Measurements from ENCODE around the gene INO80.

INO80 gene

GRCh38 chr15:41115161-41115651, 874 bp downstream of the INO80 start:
- H3K4me3 ChIP-seq (IDR thresholded peaks at IDR 0.05; ENCODE audit: insufficient read depth, low read depth, low read length) = no peak overlapping the region
- H3K79me2 ChIP-seq (ENCODE audit: insufficient read depth, low read depth) = peaks cover 62% of the 10 kb centered on the region
- H4K20me1 ChIP-seq (ENCODE audit: insufficient read depth) = no peaks in the 10 kb centered on the region
- H3K4me1 ChIP-seq (ENCODE audit: low read depth, poor library complexity, severe bottlenecking) = peaks cover 45% of the 10 kb centered on the region
- H3K36me3 ChIP-seq (ENCODE audit: insufficient read depth) = no peaks in the 10 kb centered on the region
- H3K27ac ChIP-seq = peak overlapping the region; percentile 99
- H2AFZ ChIP-seq (ENCODE audit: low read depth) = peak overlapping the region; percentile 93
- H3K27me3 ChIP-seq (ENCODE audit: insufficient read depth, low read depth) = no peaks in the 10 kb centered on the region
- peak overlapping the region; percentile 100 for H3K9ac ChIP-seq
- no peak for TF ChIP-seq CTCF (conservative IDR thresholded peaks at IDR 0.05; ENCODE audit: low read depth, low read length)
- H3K4me2 ChIP-seq = peak overlapping the region; percentile 88

- Histone ChIP-seq H3K9ac (no peak overlapping the region), H4K20me1 (ENCODE audit: insufficient read depth) (no peaks in the 10 kb centered on the region), H3K4me3 (IDR thresholded peaks at IDR 0.05; ENCODE audit: insufficient read depth, low read depth, low read length) (no peak overlapping the region), H3K4me2 (no peak overlapping the region), H3K27me3 (ENCODE audit: insufficient read depth, low read depth) (no peaks in the 10 kb centered on the region), H3K79me2 (ENCODE audit: insufficient read depth, low read depth) (peaks cover 90% of the 10 kb centered on the region), H3K36me3 (ENCODE audit: insufficient read depth) (no peaks in the 10 kb centered on the region), H3K4me1 (ENCODE audit: low read depth, poor library complexity, severe bottlenecking) (peaks cover 15% of the 10 kb centered on the region), H3K27ac (no peak overlapping the region), H2AFZ (ENCODE audit: low read depth) (no peak overlapping the region)
- no peak for TF ChIP-seq CTCF (conservative IDR thresholded peaks at IDR 0.05; ENCODE audit: low read depth, low read length)
These were observed 9.1 kb downstream of the INO80 start for GRCh38 chr15:41106947-41107346.

- Histone ChIP-seq H3K9ac (no peak overlapping the region), H3K4me2 (no peak overlapping the region), H3K4me3 (IDR thresholded peaks at IDR 0.05; ENCODE audit: insufficient read depth, low read depth, low read length) (no peak overlapping the region), H3K27ac (no peak overlapping the region), H3K4me1 (ENCODE audit: low read depth, poor library complexity, severe bottlenecking) (peaks cover 5% of the 10 kb centered on the region), H3K27me3 (ENCODE audit: insufficient read depth, low read depth) (no peaks in the 10 kb centered on the region), H2AFZ (ENCODE audit: low read depth) (no peak overlapping the region), H3K36me3 (ENCODE audit: insufficient read depth) (no peaks in the 10 kb centered on the region), H3K79me2 (ENCODE audit: insufficient read depth, low read depth) (peaks cover 88% of the 10 kb centered on the region), H4K20me1 (ENCODE audit: insufficient read depth) (no peaks in the 10 kb centered on the region)
- no peak for TF ChIP-seq CTCF (conservative IDR thresholded peaks at IDR 0.05; ENCODE audit: low read depth, low read length)
These were observed 10.4 kb downstream of the INO80 start for GRCh38 chr15:41105348-41106334.

- Histone ChIP-seq H3K79me2 (ENCODE audit: insufficient read depth, low read depth) (peaks cover 88% of the 10 kb centered on the region), H3K4me2 (no peak overlapping the region), H2AFZ (ENCODE audit: low read depth) (no peak overlapping the region), H3K4me3 (IDR thresholded peaks at IDR 0.05; ENCODE audit: insufficient read depth, low read depth, low read length) (no peak overlapping the region), H3K27me3 (ENCODE audit: insufficient read depth, low read depth) (no peaks in the 10 kb centered on the region), H3K9ac (no peak overlapping the region), H3K4me1 (ENCODE audit: low read depth, poor library complexity, severe bottlenecking) (peaks cover 5% of the 10 kb centered on the region), H3K36me3 (ENCODE audit: insufficient read depth) (no peaks in the 10 kb centered on the region), H4K20me1 (ENCODE audit: insufficient read depth) (no peaks in the 10 kb centered on the region), H3K27ac (no peak overlapping the region)
- no peak for TF ChIP-seq CTCF (conservative IDR thresholded peaks at IDR 0.05; ENCODE audit: low read depth, low read length)
These were observed 11.8 kb downstream of the INO80 start for GRCh38 chr15:41104234-41104633.

All from KMS-11 (cell line).